ENCODE measurements around the gene CRYBB3.

DNA sequence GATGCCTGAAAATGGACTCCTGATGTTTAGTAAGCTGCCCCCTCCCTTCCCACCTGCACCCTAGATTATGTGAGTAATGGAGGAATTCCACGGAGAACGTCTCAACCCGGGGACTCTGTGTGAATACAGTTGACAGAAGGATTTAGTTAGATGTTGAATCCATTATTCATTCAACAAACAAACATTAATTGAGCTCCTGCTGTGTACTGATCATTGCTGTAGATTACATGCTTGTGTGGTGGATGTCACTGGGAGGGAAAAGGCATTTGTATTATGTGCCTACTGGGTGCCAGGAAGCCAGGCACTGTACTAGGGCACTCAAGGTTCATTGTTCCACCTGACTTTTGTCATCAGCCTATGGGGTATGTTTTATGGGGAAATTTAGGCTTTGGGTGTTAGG lies 22.9 kb upstream of the CRYBB3 start:
- TF ChIP-seq, protein P1, sequence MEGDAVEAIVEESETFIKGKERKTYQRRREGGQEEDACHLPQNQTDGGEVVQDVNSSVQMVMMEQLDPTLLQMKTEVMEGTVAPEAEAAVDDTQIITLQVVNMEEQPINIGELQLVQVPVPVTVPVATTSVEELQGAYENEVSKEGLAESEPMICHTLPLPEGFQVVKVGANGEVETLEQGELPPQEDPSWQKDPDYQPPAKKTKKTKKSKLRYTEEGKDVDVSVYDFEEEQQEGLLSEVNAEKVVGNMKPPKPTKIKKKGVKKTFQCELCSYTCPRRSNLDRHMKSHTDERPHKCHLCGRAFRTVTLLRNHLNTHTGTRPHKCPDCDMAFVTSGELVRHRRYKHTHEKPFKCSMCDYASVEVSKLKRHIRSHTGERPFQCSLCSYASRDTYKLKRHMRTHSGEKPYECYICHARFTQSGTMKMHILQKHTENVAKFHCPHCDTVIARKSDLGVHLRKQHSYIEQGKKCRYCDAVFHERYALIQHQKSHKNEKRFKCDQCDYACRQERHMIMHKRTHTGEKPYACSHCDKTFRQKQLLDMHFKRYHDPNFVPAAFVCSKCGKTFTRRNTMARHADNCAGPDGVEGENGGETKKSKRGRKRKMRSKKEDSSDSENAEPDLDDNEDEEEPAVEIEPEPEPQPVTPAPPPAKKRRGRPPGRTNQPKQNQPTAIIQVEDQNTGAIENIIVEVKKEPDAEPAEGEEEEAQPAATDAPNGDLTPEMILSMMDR (IDR thresholded peaks at IDR 0.05 in 8 of 11, conservative IDR thresholded peaks at IDR 0.05 in 3 of 11): no peak
- TF ChIP-seq POLR2AphosphoS5 (IDR thresholded peaks at IDR 0.05) (no peak), POLR2A (IDR thresholded peaks at IDR 0.05) (no peak)

Data from spleen (tissue), 7 donors.